H1 (cell line): ENCODE data around the gene TET2. TPM values are rescaled to one million over a fixed set of nuclear protein-coding genes. Genes with fewer than 3 reads are reported as not detected.

ENCODE experiments used
- CTCF ChIA-PET: fragments of 300-600 bp; sonication (Branson Sonifier 250); formaldehyde crosslinking; loops from one replicate; lab custom pipeline; 2021; ENCODE audit not compliant: partially characterized antibody; lab: Charles Lee
- POLR2A ChIA-PET: fragments of 300-600 bp; sonication (Branson Sonifier 250); formaldehyde crosslinking; loops from one replicate; lab custom pipeline; 2021; ENCODE audit warnings: inconsistent platforms; ENCODE audit not compliant: partially characterized antibody; lab: Charles Lee
- DNase-seq, 2 experiments: peaks; one replicate each; pipeline versions ENCODE4 v3.0.0 to v3.0.0-alpha.2; 2010 to 2022; ENCODE audit warnings: low spot score in 2 of 2, low read depth in 1 of 2, mixed read lengths in 1 of 2
- FAIRE-seq: peaks from 2 replicates; lab custom pipeline; 2011; peaks lifted over from hg19 to GRCh38; lab: Jason Lieb, UNC
- H2AFZ ChIP-seq: 2 replicates; pipeline ENCODE4 v1.8.1; 2012; ENCODE audit warnings: low read length, inconsistent platforms
- H2AK5ac ChIP-seq: 2 replicates; pipeline ENCODE4 v1.6.1; 2013; ENCODE audit warnings: low read depth, low read length
- H2BK120ac ChIP-seq: replicated peaks from 2 replicates; pipeline ENCODE3; 2013; ENCODE audit warnings: low read depth, low read length, inconsistent platforms
- H2BK12ac ChIP-seq: 2 replicates; pipeline ENCODE4 v1.6.1; 2013; ENCODE audit warnings: low read depth, low read length
- H2BK15ac ChIP-seq: 2 replicates; pipeline ENCODE4 v1.6.1; 2013; ENCODE audit warnings: low read length
- H2BK20ac ChIP-seq: 2 replicates; pipeline ENCODE4 v1.6.1; 2013; ENCODE audit warnings: low read length
- H2BK5ac ChIP-seq: 2 replicates; pipeline ENCODE4 v1.6.1; 2013; ENCODE audit warnings: low read depth, low read length
- H3K14ac ChIP-seq: 2 replicates; pipeline ENCODE4 v1.6.1; 2013; ENCODE audit warnings: inconsistent platforms; ENCODE audit not compliant: insufficient read length
- H3K18ac ChIP-seq: 2 replicates; pipeline ENCODE4 v1.6.1; 2013; ENCODE audit warnings: low read length; ENCODE audit errors: extremely low read depth
- H3K23ac ChIP-seq: 2 replicates; pipeline ENCODE4 v1.6.1; 2013; ENCODE audit warnings: inconsistent platforms; ENCODE audit not compliant: insufficient read length
- H3K23me2 ChIP-seq: 2 replicates; pipeline ENCODE4 v1.6.1; 2013; ENCODE audit warnings: low read depth, low read length
- H3K27ac ChIP-seq: 2 replicates; pipeline ENCODE4 v1.6.1; 2011; ENCODE audit warnings: low read depth, low read length, inconsistent platforms
- H3K27me3 ChIP-seq, 4 experiments: replicated peaks in 1 of 4; 1 replicate in 1 of 4; 2 replicates in 3 of 4; pipeline versions ENCODE4 v1.6.1 to v1.8.1; 2011 to 2013; ENCODE audit warnings: low read length in 3 of 4, mild to moderate bottlenecking in 3 of 4, inconsistent platforms in 2 of 4, mixed read lengths in 2 of 4, moderate library complexity in 1 of 4; ENCODE audit not compliant: control insufficient read depth in 3 of 4, insufficient read depth in 3 of 4; ENCODE audit errors: extremely low read depth in 1 of 4
- H3K36me3 ChIP-seq, 4 experiments: 2 replicates each; pipeline versions ENCODE4 v1.6.1 to v1.8.1; 2011 to 2013; ENCODE audit warnings: mild to moderate bottlenecking in 4 of 4, low read length in 3 of 4, moderate library complexity in 2 of 4, control low read depth in 1 of 4, inconsistent platforms in 1 of 4; ENCODE audit not compliant: insufficient read depth in 4 of 4, control insufficient read depth in 2 of 4
- H3K4ac ChIP-seq: replicated peaks from 2 replicates; pipeline ENCODE3; 2013; ENCODE audit warnings: low read length, low read depth, mixed read lengths, inconsistent platforms; ENCODE audit not compliant: insufficient read length
- H3K4me1 ChIP-seq, 4 experiments: replicated peaks in 1 of 4; 1 replicate in 1 of 4; 2 replicates in 3 of 4; pipeline versions ENCODE4 v1.6.1 to v1.8.1; 2011 to 2013; ENCODE audit warnings: low read length in 3 of 4, inconsistent platforms in 2 of 4, mixed read lengths in 1 of 4; ENCODE audit not compliant: insufficient read depth in 4 of 4, control insufficient read depth in 3 of 4
- H3K4me2 ChIP-seq, 2 experiments: 2 replicates each; pipeline versions ENCODE4 v1.6.1 to v1.8.1; 2011 to 2013; ENCODE audit warnings: low read depth in 2 of 2, low read length in 2 of 2, control low read depth in 1 of 2, inconsistent platforms in 1 of 2, mild to moderate bottlenecking in 1 of 2; ENCODE audit not compliant: insufficient read depth in 1 of 2
- H3K4me3 ChIP-seq, 4 experiments: fragments of 200-600, 300-600 bp in 1 of 4; sonication (generic), shearing (Covaris generic), sonication (Bioruptor Twin) in 1 of 4; 2 replicates each; pipeline versions ENCODE4 v1.5.1 to v1.8.1; 2011 to 2016; ENCODE audit warnings: low read length in 4 of 4, low read depth in 3 of 4, control low read depth in 2 of 4, inconsistent platforms in 2 of 4, mild to moderate bottlenecking in 2 of 4, mixed read lengths in 1 of 4, moderate library complexity in 1 of 4; ENCODE audit not compliant: insufficient read depth in 2 of 4; ENCODE audit errors: extremely low read depth in 1 of 4
- H3K56ac ChIP-seq: replicated peaks from 2 replicates; pipeline ENCODE3; 2013; ENCODE audit warnings: low read depth, mild to moderate bottlenecking, mixed read lengths, low read length, inconsistent platforms; ENCODE audit not compliant: insufficient read length
- H3K79me1 ChIP-seq: 2 replicates; pipeline ENCODE4 v1.6.1; 2013; ENCODE audit warnings: low read depth, low read length, control low read depth
- H3K79me2 ChIP-seq, 2 experiments: 2 replicates each; pipeline versions ENCODE4 v1.6.1 to v1.8.1; 2012 to 2013; ENCODE audit warnings: low read length in 2 of 2, mild to moderate bottlenecking in 2 of 2, inconsistent platforms in 1 of 2; ENCODE audit not compliant: insufficient read depth in 2 of 2, control insufficient read depth in 1 of 2
- H3K9ac ChIP-seq, 4 experiments: replicated peaks in 1 of 4; 1 replicate in 1 of 4; 2 replicates in 3 of 4; pipeline versions ENCODE4 v1.6.1 to v1.8.1; 2011 to 2013; ENCODE audit warnings: low read depth in 3 of 4, low read length in 3 of 4, control low read depth in 2 of 4, mild to moderate bottlenecking in 2 of 4, moderate library complexity in 2 of 4, inconsistent platforms in 1 of 4; ENCODE audit errors: extremely low read depth in 1 of 4
- H3K9me3 ChIP-seq, 2 experiments: 2 replicates each; pipeline versions ENCODE4 v1.6.1 to v1.8.1; 2012 to 2013; ENCODE audit warnings: mild to moderate bottlenecking in 2 of 2, moderate library complexity in 2 of 2, control low read depth in 1 of 2, inconsistent platforms in 1 of 2, low read depth in 1 of 2, low read length in 1 of 2, mixed read lengths in 1 of 2; ENCODE audit not compliant: insufficient read depth in 2 of 2
- H4K20me1 ChIP-seq, 2 experiments: replicated peaks in 1 of 2; 2 replicates each; pipeline versions ENCODE3 to v1.8.1; 2011 to 2013; ENCODE audit warnings: inconsistent platforms in 2 of 2, low read length in 2 of 2, mild to moderate bottlenecking in 1 of 2; ENCODE audit not compliant: insufficient read depth in 2 of 2, control insufficient read depth in 1 of 2
- H4K5ac ChIP-seq: 2 replicates; pipeline ENCODE4 v1.6.1; 2013; ENCODE audit warnings: low read length, low read depth, mixed read lengths, inconsistent platforms; ENCODE audit not compliant: insufficient read length
- H4K8ac ChIP-seq: 2 replicates; pipeline ENCODE4 v1.8.0; 2013; ENCODE audit warnings: mild to moderate bottlenecking, moderate library complexity, low read length, inconsistent platforms; ENCODE audit not compliant: insufficient read depth; ENCODE audit errors: extremely low read depth
- H4K91ac ChIP-seq: replicated peaks from 2 replicates; pipeline ENCODE3; 2013; ENCODE audit warnings: low read length, mixed read lengths, inconsistent platforms; ENCODE audit not compliant: insufficient read length
- ASH2L ChIP-seq: fragments of 200-600, 300-600 bp; sonication (generic); IDR thresholded peaks from one replicate; pipeline ENCODE4 v1.7.1; 2017; ENCODE audit warnings: low read length
- ATF2 ChIP-seq: IDR thresholded peaks from 2 replicates; pipeline ENCODE4 v1.6.1; 2012; ENCODE audit warnings: low read length, inconsistent platforms
- HDAC2 ChIP-seq, 2 experiments: fragments of 300-600 bp in 1 of 2; sonication (generic) in 1 of 2; IDR thresholded peaks; 2 replicates each; pipeline ENCODE4 v1.6.1; 2011 to 2012; ENCODE audit warnings: low read depth in 2 of 2, low read length in 2 of 2, mild to moderate bottlenecking in 2 of 2, moderate library complexity in 2 of 2, borderline replicate concordance in 1 of 2, inconsistent platforms in 1 of 2
- POLR2AphosphoS5 ChIP-seq: IDR thresholded peaks from 2 replicates; pipeline ENCODE4 v1.6.1; 2011; ENCODE audit warnings: low read depth, low read length
- SAP30 ChIP-seq: fragments of 300-600 bp; sonication (generic); IDR thresholded peaks from 2 replicates; pipeline ENCODE4 v1.7.1; 2012; ENCODE audit warnings: low read length, moderate library complexity, mild to moderate bottlenecking, inconsistent platforms; ENCODE audit not compliant: insufficient read depth, insufficient replicate concordance
- SIRT6 ChIP-seq: IDR thresholded peaks from one replicate; pipeline ENCODE4 v1.7.1; 2012; ENCODE audit warnings: low read length, inconsistent platforms
- SRF ChIP-seq: IDR thresholded peaks from 2 replicates; pipeline ENCODE4 v1.6.1; 2011; ENCODE audit warnings: mild to moderate bottlenecking, low read depth, low read length, moderate library complexity
- TBP ChIP-seq: IDR thresholded peaks from 2 replicates; pipeline ENCODE4 v1.6.1; 2011; ENCODE audit warnings: low read depth, low read length, improper control_type of control experiment
- TCF12 ChIP-seq: IDR thresholded peaks from 2 replicates; pipeline ENCODE4 v1.6.1; 2011; ENCODE audit warnings: low read depth, mild to moderate bottlenecking, low read length
- YY1 ChIP-seq: IDR thresholded peaks from 2 replicates; pipeline ENCODE4 v1.6.1; 2011; ENCODE audit warnings: low read depth, mild to moderate bottlenecking, low read length
- WGBS, 2 experiments: shearing (Covaris generic) in 1 of 2; methylation state at CpG; one replicate each; pipeline versions ENCODE4 v1.1.6 to v1.1.7; 2013 to 2015; ENCODE audit warnings: low lambda C conversion rate in 2 of 2, mixed read lengths in 2 of 2, inconsistent platforms in 1 of 2, low coverage in 1 of 2, missing lambda C conversion rate in 1 of 2; ENCODE audit not compliant: insufficient replicate concordance in 2 of 2, insufficient coverage in 1 of 2, insufficient read length in 1 of 2; ENCODE audit errors: extremely low coverage in 1 of 2, missing lambda C conversion rate in 1 of 2; 5-methylcytosine and 5-hydroxymethylcytosine counted together
- polyA plus RNA-seq, 7 experiments: library from polyadenylated mRNA; depleted of rRNA in 3 of 7; stranded (reverse) in 5 of 7; unstranded in 2 of 7; fragments of >200 nt in 5 of 7; fragments of 200-250 nt in 2 of 7; gene quantifications; 1 replicate in 5 of 7; 2 replicates in 1 of 7; 4 replicates in 1 of 7; pipeline versions ENCODE4 v1.2.1 to v1.2.3, GENCODE V29; 2011 to 2013; ENCODE audit warnings: missing spikeins in 2 of 7, mixed read lengths in 2 of 7
- total RNA-seq: library from RNA; stranded (reverse); fragmentation: NEBNext Ultra II Directional; extraction: Animal tissue kit (Norgen Biotek cat#: 25700); gene quantifications from 2 replicates; pipeline ENCODE4 v1.2.1, GENCODE V29; 2021

TET2 gene
- total and polyA plus RNA-seq, 2 of the 8 experiments (the other 6 are each of a cell fraction or from before 2014, with no cell fraction given) = 1.0 to 2.6 TPM

- H3K4me1 ChIP-seq = no peaks in the 10 kb centered on the region
- no peak overlapping the region for H3K18ac ChIP-seq
- H2BK15ac ChIP-seq = no peak overlapping the region
- H2AK5ac ChIP-seq = no peak overlapping the region
- H3K4ac ChIP-seq = no peak overlapping the region
- H3K79me2 ChIP-seq = no peaks in the 10 kb centered on the region
- no peak for TF ChIP-seq TBP
- TF ChIP-seq ATF2 = no peak
- no peak for TF ChIP-seq YY1
- no peak for TF ChIP-seq SRF
- no peak for TF ChIP-seq POLR2AphosphoS5
- TF ChIP-seq HDAC2 (IDR thresholded peaks at IDR 0.05; ENCODE audit: borderline replicate concordance in 1 of 2, low read depth in 2 of 2, low read length in 2 of 2) = no peak
- no peak for TF ChIP-seq SAP30
- TF ChIP-seq ASH2L = no peak
- no peak for TF ChIP-seq TCF12
- TF ChIP-seq SIRT6 = no peak
- TF ChIP-seq, all 59 proteins: peak for 0
- DNase-seq (no peak), FAIRE-seq (no peak)
- Histone ChIP-seq H4K8ac (no peak overlapping the region), H2BK12ac (no peak overlapping the region), H3K9ac (no peak overlapping the region), H4K20me1 (no peaks in the 10 kb centered on the region), H2BK20ac (no peak overlapping the region), H3K79me1 (no peaks in the 10 kb centered on the region), H3K36me3 (no peaks in the 10 kb centered on the region), H3K27ac (no peak overlapping the region), H4K5ac (no peak overlapping the region), H3K23me2 (no peaks in the 10 kb centered on the region), H3K4me3 (no peak overlapping the region), H2BK5ac (no peak overlapping the region), H2AFZ (no peak overlapping the region), H3K4me2 (no peak overlapping the region), H3K56ac (no peak overlapping the region), H3K27me3 (no peaks in the 10 kb centered on the region), H4K91ac (no peak overlapping the region), H3K14ac (no peak overlapping the region), H2BK120ac (no peak overlapping the region), H3K9me3 (no peaks in the 10 kb centered on the region), H3K23ac (no peak overlapping the region)
- 95% methylated on average over 2 of the region's 2 CpGs; no CpG with 5 or more reads in 1 of the 2 experiments for WGBS, 2 experiments
- ChIA-PET CTCF (interaction anchor here (0.8 to 1.0 kb wide), 2 partner anchors 11 to 13 kb away, joined by 3 read pairs; no protein-coding TSS in a partner anchor), POLR2A (no interaction called here)
Measured at GRCh38 chr4:105184316-105184980, 37.8 kb downstream of the TET2 start.
